ENCODE measurements around the gene TCAP. TPM values are rescaled to one million over a fixed set of nuclear protein-coding genes. Genes with fewer than 3 reads are reported as not detected.
A peak's percentile ranks its signal among the peaks of the same experiment; 100 is the strongest.

TCAP gene
- total RNA-seq, 1 donor from 2014 or later = 5,825 TPM

DNA sequence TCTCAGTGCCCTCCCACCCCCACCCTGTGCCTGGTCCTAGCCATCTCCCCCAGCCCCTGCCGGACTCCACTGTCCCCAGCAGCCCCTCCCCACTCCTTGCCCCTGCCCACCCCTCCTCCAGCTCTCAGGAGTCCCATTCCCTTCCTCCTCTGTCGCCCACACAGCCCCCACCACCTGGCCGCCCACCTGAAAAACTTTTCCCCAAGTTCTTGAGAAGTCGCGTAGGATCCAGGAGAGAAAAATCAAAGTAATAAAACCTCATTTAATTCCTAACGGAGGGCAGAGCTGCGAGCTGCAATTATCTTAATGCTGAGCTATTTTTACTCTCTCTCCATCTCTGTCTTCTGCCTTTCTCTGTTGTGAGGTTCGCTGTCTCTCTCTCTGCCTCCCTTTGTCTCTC lies 40.8 kb upstream of the TCAP start:
- H3K4me1 ChIP-seq = peaks cover 25% of the 10 kb centered on the region
- H3K4me3 ChIP-seq = no peak overlapping the region
- H3K27ac ChIP-seq (replicated peaks) = no peak overlapping the region
- TF ChIP-seq, protein P1, sequence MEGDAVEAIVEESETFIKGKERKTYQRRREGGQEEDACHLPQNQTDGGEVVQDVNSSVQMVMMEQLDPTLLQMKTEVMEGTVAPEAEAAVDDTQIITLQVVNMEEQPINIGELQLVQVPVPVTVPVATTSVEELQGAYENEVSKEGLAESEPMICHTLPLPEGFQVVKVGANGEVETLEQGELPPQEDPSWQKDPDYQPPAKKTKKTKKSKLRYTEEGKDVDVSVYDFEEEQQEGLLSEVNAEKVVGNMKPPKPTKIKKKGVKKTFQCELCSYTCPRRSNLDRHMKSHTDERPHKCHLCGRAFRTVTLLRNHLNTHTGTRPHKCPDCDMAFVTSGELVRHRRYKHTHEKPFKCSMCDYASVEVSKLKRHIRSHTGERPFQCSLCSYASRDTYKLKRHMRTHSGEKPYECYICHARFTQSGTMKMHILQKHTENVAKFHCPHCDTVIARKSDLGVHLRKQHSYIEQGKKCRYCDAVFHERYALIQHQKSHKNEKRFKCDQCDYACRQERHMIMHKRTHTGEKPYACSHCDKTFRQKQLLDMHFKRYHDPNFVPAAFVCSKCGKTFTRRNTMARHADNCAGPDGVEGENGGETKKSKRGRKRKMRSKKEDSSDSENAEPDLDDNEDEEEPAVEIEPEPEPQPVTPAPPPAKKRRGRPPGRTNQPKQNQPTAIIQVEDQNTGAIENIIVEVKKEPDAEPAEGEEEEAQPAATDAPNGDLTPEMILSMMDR (IDR thresholded peaks at IDR 0.05; ENCODE audit: borderline replicate concordance) = no peak
- intact Hi-C loops (cut with micrococcal nuclease) = loop anchor here (5.0 kb wide), 1 partner anchor 77 kb away; no protein-coding TSS in a partner anchor
- no peaks in the 10 kb centered on the region for H3K9me3 ChIP-seq (replicated peaks)
- no peaks in the 10 kb centered on the region for H3K36me3 ChIP-seq
- DNase-seq = no peak
- peaks cover 58% of the 10 kb centered on the region for H3K27me3 ChIP-seq (ENCODE audit: low read depth)

DNA sequence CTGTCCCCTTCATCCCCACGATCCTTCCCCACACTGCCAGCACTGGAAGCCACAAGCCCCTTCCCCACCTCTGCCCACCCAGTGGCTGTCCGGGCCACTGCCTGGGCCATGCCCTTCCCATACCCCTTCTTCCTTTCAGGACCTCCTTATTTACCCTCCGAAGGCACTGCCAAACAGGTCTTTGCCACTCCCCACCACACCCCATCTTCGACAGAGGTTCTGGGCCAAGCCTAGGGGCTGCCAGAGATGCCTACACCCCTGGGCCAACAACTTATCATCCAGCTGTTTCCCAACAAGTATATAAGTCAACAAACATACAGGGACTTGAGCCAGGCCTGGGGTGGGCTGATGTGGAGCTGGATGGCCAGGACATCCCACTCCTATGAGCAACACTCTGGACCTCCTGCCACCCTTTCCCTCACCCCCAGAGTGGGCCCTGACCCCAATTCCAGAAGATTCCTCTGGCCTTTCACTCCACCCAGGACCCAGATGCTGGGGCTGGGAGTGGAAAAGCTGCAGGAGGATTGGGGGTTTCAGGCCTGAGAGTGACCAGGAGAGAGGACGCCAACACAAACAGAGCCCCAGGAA lies 39.9 kb upstream of the TCAP start:
- Histone ChIP-seq H3K27ac (replicated peaks) (no peak overlapping the region), H3K9me3 (replicated peaks) (no peaks in the 10 kb centered on the region), H3K36me3 (no peaks in the 10 kb centered on the region), H3K4me3 (no peak overlapping the region), H3K27me3 (ENCODE audit: low read depth) (peaks cover 68% of the 10 kb centered on the region), H3K4me1 (peaks cover 25% of the 10 kb centered on the region)
- intact Hi-C loops (cut with micrococcal nuclease) = no loop called here
- TF ChIP-seq, protein P1 (IDR thresholded peaks at IDR 0.05; ENCODE audit: borderline replicate concordance) = no peak
- no peak for DNase-seq

DNA sequence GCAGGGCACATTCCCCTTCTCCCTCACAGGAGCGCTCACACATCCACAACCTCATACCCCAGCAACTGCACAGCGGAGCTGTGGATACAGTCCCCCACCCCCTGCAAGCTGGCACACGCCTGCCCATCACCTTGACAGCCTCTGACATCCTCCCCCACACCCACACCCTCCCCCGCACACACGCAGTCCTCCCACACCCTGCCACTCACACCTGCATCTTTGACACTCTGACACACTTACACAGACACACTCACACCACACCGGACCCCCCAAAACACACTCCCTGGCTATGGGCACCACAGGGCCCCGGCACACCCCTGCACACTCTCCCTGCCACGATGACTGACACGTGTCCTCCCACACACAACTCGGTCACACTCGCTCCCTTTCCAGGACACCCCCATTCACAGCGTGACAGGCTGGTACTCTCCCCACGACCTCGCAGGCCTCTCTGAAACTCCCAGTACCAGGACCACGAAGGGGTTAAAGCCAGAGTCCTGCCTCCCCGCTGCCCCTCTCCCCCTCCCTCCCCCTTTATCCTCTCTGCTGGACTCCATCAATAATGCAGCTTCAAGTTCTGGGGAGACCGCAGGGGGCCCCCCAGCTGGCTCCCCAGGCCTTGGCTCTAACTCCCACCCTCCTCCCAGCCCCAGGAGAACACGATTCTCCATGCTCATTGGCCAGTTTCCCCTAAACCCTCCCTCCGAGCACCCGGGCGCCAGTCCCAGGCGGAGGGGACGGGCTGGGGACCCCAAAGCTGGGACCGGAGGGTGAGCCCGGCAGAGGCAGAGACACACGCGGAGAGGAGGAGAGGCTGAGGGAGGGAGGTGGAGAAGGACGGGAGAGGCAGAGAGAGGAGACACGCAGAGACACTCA lies 38.7 kb upstream of the TCAP start, which contains the start of gene PPP1R1B:
PPP1R1B (plus strand) TSS at position 782 of the 876 bp plus-strand sequence. CDS start 441 bp downstream, outside the sequence.
- Histone ChIP-seq H3K27me3 (ENCODE audit: low read depth) (peaks cover 78% of the 10 kb centered on the region), H3K36me3 (no peaks in the 10 kb centered on the region), H3K27ac (replicated peaks) (no peak within 1 kb of the TSS), H3K4me1 (peaks cover 25% of the 10 kb centered on the region), H3K9me3 (replicated peaks) (no peaks in the 10 kb centered on the region), H3K4me3 (peak within 1 kb of the TSS; percentile 61)
- intact Hi-C loops (cut with micrococcal nuclease) = no loop called here
- DNase-seq = no peak
- TF ChIP-seq, protein P1 (IDR thresholded peaks at IDR 0.05; ENCODE audit: borderline replicate concordance) = no peak

DNA sequence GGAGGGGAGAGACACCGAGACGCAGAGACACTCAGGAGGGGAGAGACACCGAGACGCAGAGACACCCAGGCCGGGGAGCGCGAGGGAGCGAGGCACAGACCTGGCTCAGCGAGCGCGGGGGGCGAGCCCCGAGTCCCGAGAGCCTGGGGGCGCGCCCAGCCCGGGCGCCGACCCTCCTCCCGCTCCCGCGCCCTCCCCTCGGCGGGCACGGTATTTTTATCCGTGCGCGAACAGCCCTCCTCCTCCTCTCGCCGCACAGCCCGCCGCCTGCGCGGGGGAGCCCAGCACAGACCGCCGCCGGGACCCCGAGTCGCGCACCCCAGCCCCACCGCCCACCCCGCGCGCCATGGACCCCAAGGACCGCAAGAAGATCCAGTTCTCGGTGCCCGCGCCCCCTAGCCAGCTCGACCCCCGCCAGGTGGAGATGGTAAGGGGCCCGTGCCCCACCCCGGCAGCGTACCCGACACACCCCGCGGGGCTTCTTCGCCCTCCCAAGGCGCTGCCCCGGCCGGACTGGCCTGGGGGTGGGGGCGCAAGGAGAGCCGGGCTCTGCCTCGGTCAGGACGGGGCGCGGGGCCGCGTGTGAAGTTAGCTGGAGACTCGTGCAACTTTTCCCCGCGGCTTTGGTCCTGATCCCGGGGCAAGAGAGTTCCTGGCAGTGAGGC lies 38.0 kb upstream of the TCAP start:
- Histone ChIP-seq H3K27ac (replicated peaks) (no peak overlapping the region), H3K36me3 (no peaks in the 10 kb centered on the region), H3K4me1 (peaks cover 23% of the 10 kb centered on the region), H3K27me3 (ENCODE audit: low read depth) (peaks cover 86% of the 10 kb centered on the region), H3K9me3 (replicated peaks) (no peaks in the 10 kb centered on the region), H3K4me3 (peak overlapping the region; percentile 61)
- TF ChIP-seq, protein P1 (IDR thresholded peaks at IDR 0.05; ENCODE audit: borderline replicate concordance) = no peak
- no peak for DNase-seq
- intact Hi-C loops (cut with micrococcal nuclease) = no loop called here

DNA sequence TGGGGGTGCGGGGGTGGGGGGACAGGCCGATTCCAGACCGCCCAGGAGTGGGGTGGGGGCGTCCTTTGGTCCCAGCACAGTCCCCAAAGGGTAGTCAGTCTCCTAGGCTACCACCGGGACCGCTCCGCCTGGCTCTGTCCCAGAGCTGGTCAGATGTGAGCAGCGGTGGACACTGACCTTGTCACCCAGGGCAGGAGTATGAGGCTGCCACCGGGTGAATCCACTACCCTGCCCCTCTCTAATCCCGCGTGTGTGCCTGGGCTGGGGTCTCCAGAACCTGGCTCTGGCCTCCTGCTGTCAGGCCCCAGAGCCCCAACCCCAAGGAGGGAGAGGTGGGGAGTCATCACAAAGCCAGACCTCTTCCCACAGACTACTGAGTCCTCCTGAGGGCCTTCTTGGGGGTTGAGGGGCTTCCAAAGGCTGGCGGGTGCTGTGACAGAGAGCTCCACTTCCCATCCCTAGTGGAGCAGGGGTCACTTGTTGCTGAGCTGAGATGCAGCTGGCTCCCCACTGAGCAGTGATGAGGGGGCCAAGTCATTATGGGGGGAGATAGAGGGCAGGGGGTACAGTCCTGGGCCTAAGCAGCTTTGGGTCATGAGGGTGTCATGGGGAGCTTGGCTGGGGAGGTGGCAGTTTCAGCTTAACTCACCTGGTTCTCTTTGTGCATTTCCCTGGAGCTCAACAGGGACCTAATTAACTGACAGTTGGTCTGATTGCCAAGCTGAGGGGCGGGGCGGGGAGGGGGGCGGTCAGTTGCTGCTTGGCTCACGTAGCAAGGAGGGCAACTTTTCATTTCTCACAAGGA lies 37.2 kb upstream of the TCAP start:
- H3K4me3 ChIP-seq = peak overlapping the region; percentile 61
- DNase-seq = no peak
- peaks cover 19% of the 10 kb centered on the region for H3K4me1 ChIP-seq
- intact Hi-C loops (cut with micrococcal nuclease) = no loop called here
- H3K9me3 ChIP-seq (replicated peaks) = no peaks in the 10 kb centered on the region
- no peaks in the 10 kb centered on the region for H3K36me3 ChIP-seq
- H3K27ac ChIP-seq (replicated peaks) = no peak overlapping the region
- TF ChIP-seq, protein P1 (IDR thresholded peaks at IDR 0.05; ENCODE audit: borderline replicate concordance) = no peak
- H3K27me3 ChIP-seq (ENCODE audit: low read depth) = peaks cover 87% of the 10 kb centered on the region

All from left ventricle myocardium inferior (tissue), 1 donor.